Esophagus (tissue), 2 donors: ENCODE data around the gene CDH15. TPM values are rescaled to one million over a fixed set of nuclear protein-coding genes. Genes with fewer than 3 reads are reported as not detected.

Experiments used
- H3K27ac ChIP-seq, 2 donors: one replicate each; pipeline ENCODE4 v1.5.1; 2013; ENCODE audit warnings: low read depth in 2 of 2, mild to moderate bottlenecking in 2 of 2, inconsistent platforms in 1 of 2, low read length in 1 of 2, moderate library complexity in 1 of 2
- H3K27me3 ChIP-seq, 2 donors: one replicate each; pipeline ENCODE4 v1.6.1; 2013; ENCODE audit warnings: low read length in 2 of 2, control low read depth in 1 of 2, mild to moderate bottlenecking in 1 of 2; ENCODE audit not compliant: insufficient read depth in 2 of 2, control insufficient read depth in 1 of 2
- H3K36me3 ChIP-seq, 2 donors: one replicate each; pipeline ENCODE4 v1.6.1; 2013; ENCODE audit warnings: low read length in 1 of 2; ENCODE audit not compliant: control insufficient read depth in 2 of 2, insufficient read depth in 2 of 2
- H3K4me1 ChIP-seq, 2 donors: one replicate each; pipeline ENCODE4 v1.6.1; 2013; ENCODE audit warnings: low read length in 1 of 2; ENCODE audit not compliant: control insufficient read depth in 2 of 2, insufficient read depth in 2 of 2
- H3K4me3 ChIP-seq, 2 donors: one replicate each; pipeline ENCODE4 v1.5.1; 2013; ENCODE audit warnings: low read length in 2 of 2, mild to moderate bottlenecking in 2 of 2, low read depth in 1 of 2, moderate library complexity in 1 of 2
- H3K9me3 ChIP-seq, 2 donors: one replicate each; pipeline ENCODE4 v1.6.1; 2013; ENCODE audit warnings: mild to moderate bottlenecking in 2 of 2, low read depth in 1 of 2, low read length in 1 of 2, moderate library complexity in 1 of 2; ENCODE audit not compliant: control insufficient read depth in 2 of 2, insufficient read depth in 1 of 2
- WGBS, 2 donors: extraction: QIAGEN DNeasy Blood & Tissue Kit; methylation state at CpG; one replicate each; pipeline ENCODE4 v1.1.7; 2013; 5-methylcytosine and 5-hydroxymethylcytosine counted together
- polyA plus RNA-seq, 2 donors: library from polyadenylated mRNA; stranded (reverse); fragments of 200-250 nt; gene quantifications; one replicate each; pipeline ENCODE4 v1.2.3, GENCODE V29; 2013
- donor health status: healthy with polysubstance abuse.
- donor health status: Bipolar disorder and iron deficiency.

The CDH15 gene
- polyA plus RNA-seq, 2 donors, result not detected

DNA sequence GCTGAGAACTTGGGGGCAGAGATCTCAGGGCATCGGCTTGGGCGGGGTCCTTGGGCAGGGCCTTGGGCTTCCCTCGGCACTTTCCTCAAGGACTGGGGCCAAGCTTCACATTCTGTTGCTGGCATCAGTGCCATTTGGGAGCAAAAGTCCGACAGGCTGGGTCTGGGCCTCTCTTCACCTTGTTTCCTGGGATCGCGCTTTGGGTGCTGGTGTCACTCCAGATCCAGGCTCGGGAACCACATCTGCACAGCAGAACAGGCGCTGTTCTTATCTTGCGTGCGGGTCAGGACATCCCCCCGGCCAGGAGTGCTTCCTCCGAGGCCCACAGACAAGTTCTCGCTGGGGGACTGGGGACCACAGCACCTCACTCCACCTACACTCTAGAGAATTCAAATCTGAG is 31.1 kb upstream of the CDH15 start:
- H3K4me3 ChIP-seq, result no peak overlapping the region
- H3K9me3 ChIP-seq, result peaks cover 0 to 3% of the 10 kb centered on the region in 2 donors
- no peak overlapping the region for H3K27ac ChIP-seq
- H3K27me3 ChIP-seq, result no peaks in the 10 kb centered on the region
- peaks cover 0 to 40% of the 10 kb centered on the region in 2 donors for H3K36me3 ChIP-seq
- H3K4me1 ChIP-seq, result no peaks in the 10 kb centered on the region
- 93 to 94% methylated on average over 13 of the region's 13 CpGs for WGBS, 2 donors

- WGBS, 2 donors, result 93 to 94% methylated on average over 29 to 31 of the region's 31 CpGs
- H3K27me3 ChIP-seq, result no peaks in the 10 kb centered on the region
- no peak overlapping the region for H3K4me3 ChIP-seq
- no peak overlapping the region for H3K27ac ChIP-seq
- H3K9me3 ChIP-seq, result peaks cover 0 to 3% of the 10 kb centered on the region in 2 donors
- peaks cover 0 to 48% of the 10 kb centered on the region in 2 donors for H3K36me3 ChIP-seq
- H3K4me1 ChIP-seq, result no peaks in the 10 kb centered on the region
Observed at GRCh38 chr16:89140981-89141883, 30.3 kb upstream of the CDH15 start.

GRCh38 chr16:89141884-89142267 is 29.7 kb upstream of the CDH15 start:
- H3K27me3 ChIP-seq, result no peaks in the 10 kb centered on the region
- no peaks in the 10 kb centered on the region for H3K4me1 ChIP-seq
- H3K27ac ChIP-seq, result no peak overlapping the region
- peaks cover 0 to 46% of the 10 kb centered on the region in 2 donors for H3K36me3 ChIP-seq
- no peak overlapping the region for H3K4me3 ChIP-seq
- WGBS, 2 donors, result 95 to 97% methylated on average over 13 of the region's 13 CpGs
- H3K9me3 ChIP-seq, result peaks cover 0 to 3% of the 10 kb centered on the region in 2 donors

DNA sequence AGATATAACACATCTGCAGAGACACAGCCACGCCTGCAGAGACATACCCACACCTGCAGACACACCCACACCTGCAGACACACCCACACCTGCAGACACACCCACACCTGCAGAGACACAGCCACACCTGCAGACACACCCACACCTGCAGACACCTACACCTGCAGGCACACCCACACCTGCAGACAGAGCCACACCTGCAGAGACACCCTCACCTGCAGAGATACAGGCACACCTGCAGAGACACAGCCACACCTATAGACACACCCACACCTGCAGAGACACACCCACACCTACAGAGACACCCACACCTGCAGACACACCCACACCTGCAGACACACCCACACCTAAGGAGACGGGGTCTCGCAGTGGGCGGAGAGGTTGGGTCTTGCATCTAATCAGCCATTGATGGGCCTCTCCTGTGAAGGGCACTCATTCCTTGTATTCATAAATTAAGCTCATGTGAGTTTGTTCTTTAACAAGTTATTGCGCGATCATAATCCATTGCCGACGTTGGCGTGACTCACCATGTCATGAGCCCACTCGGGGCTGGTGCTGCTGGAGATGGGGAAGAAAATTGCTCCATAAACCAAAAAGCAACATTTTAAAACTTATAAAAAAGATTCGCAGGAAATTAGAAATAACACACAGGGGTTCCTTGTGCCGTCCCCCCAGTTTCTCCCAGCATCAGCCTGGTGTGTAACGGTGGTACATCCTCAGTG is 28.9 kb upstream of the CDH15 start:
- 90 to 91% methylated on average over 13 of the region's 13 CpGs for WGBS, 2 donors
- H3K4me3 ChIP-seq, result no peak overlapping the region
- no peaks in the 10 kb centered on the region for H3K4me1 ChIP-seq
- H3K27me3 ChIP-seq, result no peaks in the 10 kb centered on the region
- peaks cover 0 to 45% of the 10 kb centered on the region in 2 donors for H3K36me3 ChIP-seq
- H3K9me3 ChIP-seq, result peaks cover 0 to 3% of the 10 kb centered on the region in 2 donors
- H3K27ac ChIP-seq, result no peak overlapping the region

- H3K4me1 ChIP-seq, result no peaks in the 10 kb centered on the region
- 95 to 98% methylated on average over 17 of the region's 17 CpGs for WGBS, 2 donors
- peaks cover 0 to 45% of the 10 kb centered on the region in 2 donors for H3K36me3 ChIP-seq
- H3K27ac ChIP-seq, result no peak overlapping the region
- H3K4me3 ChIP-seq, result no peak overlapping the region
- no peaks in the 10 kb centered on the region for H3K27me3 ChIP-seq
- peaks cover 0 to 3% of the 10 kb centered on the region in 2 donors for H3K9me3 ChIP-seq
Observed at GRCh38 chr16:89143201-89143741, 28.3 kb upstream of the CDH15 start.

GRCh38 chr16:89143911-89144675 is 27.5 kb upstream of the CDH15 start:
- Histone ChIP-seq H3K27me3 (no peaks in the 10 kb centered on the region), H3K4me1 (no peaks in the 10 kb centered on the region), H3K36me3 (peaks cover 0 to 40% of the 10 kb centered on the region in 2 donors), H3K4me3 (no peak overlapping the region), H3K9me3 (peaks cover 0 to 3% of the 10 kb centered on the region in 2 donors), H3K27ac (no peak overlapping the region)
- 93 to 95% methylated on average over 22 of the region's 22 CpGs for WGBS, 2 donors

DNA sequence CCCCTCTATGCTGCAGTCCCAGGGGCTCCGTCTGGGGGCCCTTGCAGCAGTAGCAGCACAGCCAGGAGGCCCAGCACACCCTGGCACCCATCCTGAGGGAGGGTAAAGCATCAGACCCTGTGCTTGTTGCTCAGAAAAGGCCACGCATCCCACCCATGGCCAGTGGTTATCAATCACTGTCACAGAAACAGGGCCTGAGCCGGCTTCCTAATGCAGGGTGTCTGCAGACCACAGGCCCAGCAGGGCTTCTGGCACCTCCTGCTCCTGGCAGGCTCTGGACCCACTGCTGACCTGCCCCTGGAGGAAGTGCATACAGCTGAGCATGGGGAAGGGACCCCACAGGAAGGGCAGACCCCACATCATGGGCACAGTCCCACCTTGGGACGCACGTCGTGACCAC is 26.9 kb upstream of the CDH15 start:
- Histone ChIP-seq H3K27ac (no peak overlapping the region), H3K27me3 (no peaks in the 10 kb centered on the region), H3K9me3 (peaks cover 0 to 7% of the 10 kb centered on the region in 2 donors), H3K4me1 (no peaks in the 10 kb centered on the region), H3K36me3 (peaks cover 0 to 38% of the 10 kb centered on the region in 2 donors), H3K4me3 (no peak overlapping the region)
- 76 to 90% methylated on average over 6 of the region's 6 CpGs for WGBS, 2 donors

GRCh38 chr16:89145406-89146161 is 26.0 kb upstream of the CDH15 start:
- Histone ChIP-seq H3K4me1 (peaks cover 3 to 4% of the 10 kb centered on the region in 2 donors), H3K4me3 (no peak overlapping the region), H3K27ac (no peak overlapping the region), H3K27me3 (no peaks in the 10 kb centered on the region), H3K9me3 (peaks cover 0 to 7% of the 10 kb centered on the region in 2 donors), H3K36me3 (peaks cover 2 to 35% of the 10 kb centered on the region in 2 donors)
- WGBS, 2 donors, result 95% methylated on average over 25 of the region's 25 CpGs
